GM21390 (cell line): ENCODE results near the gene WDR18.

Source experiments
- ATAC-seq: cut with Tn5 transposase; IDR thresholded peaks from one replicate; pipeline ENCODE4 v1.9.1; 2021; ENCODE audit not compliant: unreplicated experiment

The WDR18 gene

GRCh38 chr19:964761-965694, 19.1 kb upstream of the WDR18 start:
- no peak for ATAC-seq

GRCh38 chr19:966485-967088, 17.6 kb upstream of the WDR18 start:
- no peak for ATAC-seq

- ATAC-seq: no peak
Observed at GRCh38 chr19:970695-971094, 13.4 kb upstream of the WDR18 start.

GRCh38 chr19:971795-972194, 12.3 kb upstream of the WDR18 start:
- ATAC-seq: no peak

GRCh38 chr19:972281-972680, 11.9 kb upstream of the WDR18 start:
- no peak for ATAC-seq

GRCh38 chr19:973726-974563, 10.2 kb upstream of the WDR18 start:
- ATAC-seq: no peak

GRCh38 chr19:974564-975257, 9.4 kb upstream of the WDR18 start:
- no peak for ATAC-seq

- ATAC-seq: no peak
Observed at GRCh38 chr19:976476-976875, 7.7 kb upstream of the WDR18 start.

GRCh38 chr19:977058-977464, 7.1 kb upstream of the WDR18 start:
- ATAC-seq: no peak

GRCh38 chr19:979318-979741, 4.8 kb upstream of the WDR18 start:
- ATAC-seq: no peak

GRCh38 chr19:980133-980998, 3.8 kb upstream of the WDR18 start:
- ATAC-seq: no peak

GRCh38 chr19:982567-983170, 1.5 kb upstream of the WDR18 start:
- peak; percentile 52 for ATAC-seq

- no peak for ATAC-seq
Observed at GRCh38 chr19:986083-986482, 1.9 kb downstream of the WDR18 start.

- no peak for ATAC-seq
Observed at GRCh38 chr19:988081-988480, 3.9 kb downstream of the WDR18 start.

GRCh38 chr19:988510-988909, 4.4 kb downstream of the WDR18 start:
- ATAC-seq: no peak

GRCh38 chr19:989381-990081, 5.4 kb downstream of the WDR18 start:
- no peak for ATAC-seq

- ATAC-seq: no peak
Observed at GRCh38 chr19:990119-990571, 6.0 kb downstream of the WDR18 start.

- no peak for ATAC-seq
Observed at GRCh38 chr19:990746-991145, 6.6 kb downstream of the WDR18 start.
